Measurements from ENCODE around the gene PSTPIP1.

DNA sequence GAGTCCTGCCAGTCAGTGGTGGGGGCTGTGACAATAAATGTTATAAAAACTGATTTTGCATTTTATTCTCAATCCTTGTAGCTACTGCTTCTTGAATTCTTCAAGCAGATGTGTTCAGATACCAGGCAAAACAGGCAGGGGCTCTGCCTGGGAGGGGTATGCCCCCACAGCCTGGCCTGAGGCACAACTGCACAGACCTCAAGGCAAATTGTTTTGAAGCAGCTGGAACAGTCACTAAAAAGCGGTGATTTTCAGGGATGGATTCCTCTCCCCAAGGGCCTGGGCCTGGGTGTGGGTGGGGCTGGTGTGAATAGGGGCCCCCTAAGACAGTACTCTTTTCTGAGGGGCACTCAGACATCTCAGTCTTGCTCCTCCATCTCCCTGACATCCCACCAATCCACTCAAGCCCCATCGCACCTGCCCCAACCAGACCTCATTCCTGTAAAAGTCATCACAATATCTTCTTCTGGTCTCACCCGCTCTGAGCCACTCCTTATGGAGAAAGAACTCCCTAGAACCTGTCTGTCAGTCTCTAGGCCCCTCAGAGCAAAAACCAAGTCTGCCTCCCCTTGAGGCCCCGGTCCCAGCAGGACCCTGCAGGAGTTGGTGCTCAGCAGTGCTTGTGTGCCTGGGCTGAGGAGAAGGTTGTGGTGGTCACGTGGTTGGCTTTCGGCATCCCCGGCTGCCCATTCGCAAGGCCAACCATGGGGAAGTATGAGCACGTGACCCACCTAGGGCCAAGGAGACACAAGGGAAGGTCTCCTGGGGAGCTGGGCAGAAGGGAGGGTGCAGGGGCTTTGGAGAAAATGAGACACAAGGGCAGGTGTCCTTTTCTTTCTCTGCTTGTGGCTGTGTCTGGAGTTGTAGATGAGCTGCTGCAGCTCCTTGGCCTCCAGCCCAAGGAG is 2.9 kb upstream of the PSTPIP1 start:
- TF ChIP-seq CTCF (IDR thresholded peaks at IDR 0.05), result no peak
- TF ChIP-seq POLR2A (IDR thresholded peaks at IDR 0.05; ENCODE audit: low read depth), result no peak
- no peak for TF ChIP-seq POLR2AphosphoS5 (IDR thresholded peaks at IDR 0.05)
